ENCODE measurements around the gene ATP10B. TPM values are rescaled to one million over a fixed set of nuclear protein-coding genes. Genes with fewer than 3 reads are reported as not detected.

Gene ATP10B
- polyA plus RNA-seq, 1 of the 3 experiments (the other 2 are of a cell fraction), result not detected

DNA sequence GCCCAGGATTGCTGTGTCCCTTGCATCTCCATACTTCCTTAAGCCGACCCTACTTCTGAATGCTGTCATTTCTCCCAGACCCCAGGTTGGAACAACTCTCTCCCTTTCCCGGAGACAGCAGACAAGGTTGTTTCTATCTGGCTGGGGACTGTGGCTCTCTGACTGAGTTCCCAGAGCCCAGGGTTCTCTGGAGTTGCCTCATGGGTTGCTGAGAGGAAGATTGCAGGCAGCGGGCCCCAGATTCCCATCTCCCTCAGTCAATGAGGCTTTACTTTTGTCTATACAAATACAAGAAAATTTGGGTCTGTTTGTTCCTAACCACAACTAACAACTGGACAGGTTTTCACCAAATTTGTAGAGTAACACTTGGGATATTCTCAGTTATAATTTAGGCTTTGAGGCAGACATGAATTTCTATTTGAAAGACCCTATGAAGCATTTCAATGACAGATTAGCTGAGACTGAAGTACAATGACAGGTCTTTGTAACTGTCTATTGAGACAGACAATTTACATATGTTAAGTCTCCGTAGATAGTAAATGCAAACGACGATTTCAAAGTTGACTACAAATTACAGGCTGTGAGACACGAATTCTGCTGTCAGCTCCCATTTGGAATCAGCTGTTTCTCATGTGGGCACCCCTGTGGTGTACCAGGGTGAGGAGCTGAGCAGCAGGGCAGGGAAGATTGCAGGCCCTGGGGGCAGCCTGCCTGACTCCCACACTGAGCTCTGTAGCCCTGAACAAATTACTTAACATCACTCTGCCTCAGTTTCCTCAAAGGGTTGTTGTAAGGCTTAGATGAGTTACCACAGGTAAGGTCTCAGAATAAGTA is 107.5 kb downstream of the ATP10B start:
- ChIA-PET CTCF (no interaction called here), POLR2A (no interaction called here)
- 24% methylated on average over 7 of the region's 7 CpGs for WGBS (ENCODE audit: low lambda C conversion rate)
- Histone ChIP-seq H3K4me1 (ENCODE audit: control insufficient read depth in 1 of 2, insufficient read depth in 2 of 2, low read depth in 1 of 2, low read length in 1 of 2) (no peaks in the 10 kb centered on the region), H3K9ac (no peak overlapping the region), H3K9me2 (no peaks in the 10 kb centered on the region), H3K4me2 (no peak overlapping the region), H3K4me3 (ENCODE audit: low read depth in 2 of 2, low read length in 1 of 2) (no peak overlapping the region), H3K27ac (ENCODE audit: low read depth in 2 of 2, low read length in 1 of 2) (no peak overlapping the region), H3K36me3 (replicated peaks in 1 of 2; ENCODE audit: control insufficient read depth in 1 of 2, insufficient read depth in 2 of 2, low read length in 1 of 2) (no peaks in the 10 kb centered on the region), H3K79me2 (ENCODE audit: insufficient read depth) (no peaks in the 10 kb centered on the region), H3K9me3 (no peaks in the 10 kb centered on the region), H3F3A (replicated peaks; ENCODE audit: insufficient read depth) (no peaks in the 10 kb centered on the region), H3K27me3 (ENCODE audit: insufficient read depth) (peaks cover 9% of the 10 kb centered on the region), H4K20me1 (ENCODE audit: insufficient read depth) (no peaks in the 10 kb centered on the region), H2AFZ (ENCODE audit: low read depth) (no peak overlapping the region)
- TF ChIP-seq YY1 (IDR thresholded peaks at IDR 0.05; ENCODE audit: low read depth) (no peak), RCOR1 (IDR thresholded peaks at IDR 0.05; ENCODE audit: low read length) (no peak)
- no peak for DNase-seq

DNA sequence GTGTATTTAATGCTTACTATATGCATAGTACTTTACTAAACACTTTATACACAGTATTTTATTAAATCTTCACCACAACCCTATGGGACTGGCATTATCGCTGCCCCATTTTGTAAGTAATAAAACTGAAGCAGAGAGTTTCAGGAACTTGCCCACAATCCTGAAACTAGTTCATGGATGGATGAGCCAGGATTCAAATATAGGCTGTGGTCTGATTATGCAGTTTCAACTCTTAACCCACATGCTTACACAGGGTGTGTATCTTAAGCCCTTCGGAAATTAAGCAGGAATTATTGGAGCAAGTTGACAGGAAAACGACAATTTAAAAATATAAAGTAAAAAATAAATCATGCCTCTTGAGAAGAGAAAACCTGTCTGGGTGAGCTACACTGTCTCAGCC is 109.0 kb downstream of the ATP10B start:
- POLR2A ChIA-PET, result no interaction called here
- Histone ChIP-seq H2AFZ (ENCODE audit: low read depth) (no peak overlapping the region), H3K27me3 (ENCODE audit: insufficient read depth) (peaks cover 9% of the 10 kb centered on the region), H3K9ac (no peak overlapping the region), H3K9me2 (no peaks in the 10 kb centered on the region), H4K20me1 (ENCODE audit: insufficient read depth) (no peaks in the 10 kb centered on the region), H3K9me3 (no peaks in the 10 kb centered on the region), H3K79me2 (ENCODE audit: insufficient read depth) (no peaks in the 10 kb centered on the region), H3K4me2 (no peak overlapping the region), H3K27ac (ENCODE audit: low read depth in 2 of 2, low read length in 1 of 2) (no peak overlapping the region), H3K4me3 (ENCODE audit: low read depth in 2 of 2, low read length in 1 of 2) (no peak overlapping the region), H3F3A (replicated peaks; ENCODE audit: insufficient read depth) (no peaks in the 10 kb centered on the region), H3K36me3 (replicated peaks in 1 of 2; ENCODE audit: control insufficient read depth in 1 of 2, insufficient read depth in 2 of 2, low read length in 1 of 2) (no peaks in the 10 kb centered on the region), H3K4me1 (ENCODE audit: control insufficient read depth in 1 of 2, insufficient read depth in 2 of 2, low read depth in 1 of 2, low read length in 1 of 2) (no peaks in the 10 kb centered on the region)
- CTCF ChIA-PET, result no interaction called here
- TF ChIP-seq YY1 (IDR thresholded peaks at IDR 0.05; ENCODE audit: low read depth), result no peak
- TF ChIP-seq RFX5 (IDR thresholded peaks at IDR 0.05; ENCODE audit: low read length), result no peak
- TF ChIP-seq TEAD4 (IDR thresholded peaks at IDR 0.05; ENCODE audit: borderline replicate concordance, insufficient read depth), result no peak
- no peak for TF ChIP-seq NRF1 (IDR thresholded peaks at IDR 0.05; ENCODE audit: low read depth, low read length)
- TF ChIP-seq RAD21 (IDR thresholded peaks at IDR 0.05; ENCODE audit: low read length), result no peak
- TF ChIP-seq, protein P1, sequence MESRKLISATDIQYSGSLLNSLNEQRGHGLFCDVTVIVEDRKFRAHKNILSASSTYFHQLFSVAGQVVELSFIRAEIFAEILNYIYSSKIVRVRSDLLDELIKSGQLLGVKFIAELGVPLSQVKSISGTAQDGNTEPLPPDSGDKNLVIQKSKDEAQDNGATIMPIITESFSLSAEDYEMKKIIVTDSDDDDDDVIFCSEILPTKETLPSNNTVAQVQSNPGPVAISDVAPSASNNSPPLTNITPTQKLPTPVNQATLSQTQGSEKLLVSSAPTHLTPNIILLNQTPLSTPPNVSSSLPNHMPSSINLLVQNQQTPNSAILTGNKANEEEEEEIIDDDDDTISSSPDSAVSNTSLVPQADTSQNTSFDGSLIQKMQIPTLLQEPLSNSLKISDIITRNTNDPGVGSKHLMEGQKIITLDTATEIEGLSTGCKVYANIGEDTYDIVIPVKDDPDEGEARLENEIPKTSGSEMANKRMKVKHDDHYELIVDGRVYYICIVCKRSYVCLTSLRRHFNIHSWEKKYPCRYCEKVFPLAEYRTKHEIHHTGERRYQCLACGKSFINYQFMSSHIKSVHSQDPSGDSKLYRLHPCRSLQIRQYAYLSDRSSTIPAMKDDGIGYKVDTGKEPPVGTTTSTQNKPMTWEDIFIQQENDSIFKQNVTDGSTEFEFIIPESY (IDR thresholded peaks at IDR 0.05; ENCODE audit: borderline replicate concordance, low read depth), result no peak
- TF ChIP-seq, protein P2, sequence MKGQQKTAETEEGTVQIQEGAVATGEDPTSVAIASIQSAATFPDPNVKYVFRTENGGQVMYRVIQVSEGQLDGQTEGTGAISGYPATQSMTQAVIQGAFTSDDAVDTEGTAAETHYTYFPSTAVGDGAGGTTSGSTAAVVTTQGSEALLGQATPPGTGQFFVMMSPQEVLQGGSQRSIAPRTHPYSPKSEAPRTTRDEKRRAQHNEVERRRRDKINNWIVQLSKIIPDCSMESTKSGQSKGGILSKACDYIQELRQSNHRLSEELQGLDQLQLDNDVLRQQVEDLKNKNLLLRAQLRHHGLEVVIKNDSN (IDR thresholded peaks at IDR 0.05; ENCODE audit: borderline replicate concordance, low read depth), result no peak
- no peak for TF ChIP-seq POLR2AphosphoS5 (IDR thresholded peaks at IDR 0.05; ENCODE audit: low read depth, low read length)
- TF ChIP-seq, protein P3, sequence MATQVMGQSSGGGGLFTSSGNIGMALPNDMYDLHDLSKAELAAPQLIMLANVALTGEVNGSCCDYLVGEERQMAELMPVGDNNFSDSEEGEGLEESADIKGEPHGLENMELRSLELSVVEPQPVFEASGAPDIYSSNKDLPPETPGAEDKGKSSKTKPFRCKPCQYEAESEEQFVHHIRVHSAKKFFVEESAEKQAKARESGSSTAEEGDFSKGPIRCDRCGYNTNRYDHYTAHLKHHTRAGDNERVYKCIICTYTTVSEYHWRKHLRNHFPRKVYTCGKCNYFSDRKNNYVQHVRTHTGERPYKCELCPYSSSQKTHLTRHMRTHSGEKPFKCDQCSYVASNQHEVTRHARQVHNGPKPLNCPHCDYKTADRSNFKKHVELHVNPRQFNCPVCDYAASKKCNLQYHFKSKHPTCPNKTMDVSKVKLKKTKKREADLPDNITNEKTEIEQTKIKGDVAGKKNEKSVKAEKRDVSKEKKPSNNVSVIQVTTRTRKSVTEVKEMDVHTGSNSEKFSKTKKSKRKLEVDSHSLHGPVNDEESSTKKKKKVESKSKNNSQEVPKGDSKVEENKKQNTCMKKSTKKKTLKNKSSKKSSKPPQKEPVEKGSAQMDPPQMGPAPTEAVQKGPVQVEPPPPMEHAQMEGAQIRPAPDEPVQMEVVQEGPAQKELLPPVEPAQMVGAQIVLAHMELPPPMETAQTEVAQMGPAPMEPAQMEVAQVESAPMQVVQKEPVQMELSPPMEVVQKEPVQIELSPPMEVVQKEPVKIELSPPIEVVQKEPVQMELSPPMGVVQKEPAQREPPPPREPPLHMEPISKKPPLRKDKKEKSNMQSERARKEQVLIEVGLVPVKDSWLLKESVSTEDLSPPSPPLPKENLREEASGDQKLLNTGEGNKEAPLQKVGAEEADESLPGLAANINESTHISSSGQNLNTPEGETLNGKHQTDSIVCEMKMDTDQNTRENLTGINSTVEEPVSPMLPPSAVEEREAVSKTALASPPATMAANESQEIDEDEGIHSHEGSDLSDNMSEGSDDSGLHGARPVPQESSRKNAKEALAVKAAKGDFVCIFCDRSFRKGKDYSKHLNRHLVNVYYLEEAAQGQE (IDR thresholded peaks at IDR 0.05; ENCODE audit: low read depth, low read length), result no peak
- TF ChIP-seq, protein P4, sequence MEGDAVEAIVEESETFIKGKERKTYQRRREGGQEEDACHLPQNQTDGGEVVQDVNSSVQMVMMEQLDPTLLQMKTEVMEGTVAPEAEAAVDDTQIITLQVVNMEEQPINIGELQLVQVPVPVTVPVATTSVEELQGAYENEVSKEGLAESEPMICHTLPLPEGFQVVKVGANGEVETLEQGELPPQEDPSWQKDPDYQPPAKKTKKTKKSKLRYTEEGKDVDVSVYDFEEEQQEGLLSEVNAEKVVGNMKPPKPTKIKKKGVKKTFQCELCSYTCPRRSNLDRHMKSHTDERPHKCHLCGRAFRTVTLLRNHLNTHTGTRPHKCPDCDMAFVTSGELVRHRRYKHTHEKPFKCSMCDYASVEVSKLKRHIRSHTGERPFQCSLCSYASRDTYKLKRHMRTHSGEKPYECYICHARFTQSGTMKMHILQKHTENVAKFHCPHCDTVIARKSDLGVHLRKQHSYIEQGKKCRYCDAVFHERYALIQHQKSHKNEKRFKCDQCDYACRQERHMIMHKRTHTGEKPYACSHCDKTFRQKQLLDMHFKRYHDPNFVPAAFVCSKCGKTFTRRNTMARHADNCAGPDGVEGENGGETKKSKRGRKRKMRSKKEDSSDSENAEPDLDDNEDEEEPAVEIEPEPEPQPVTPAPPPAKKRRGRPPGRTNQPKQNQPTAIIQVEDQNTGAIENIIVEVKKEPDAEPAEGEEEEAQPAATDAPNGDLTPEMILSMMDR (IDR thresholded peaks at IDR 0.05), result no peak
- no peak for TF ChIP-seq TAF1 (IDR thresholded peaks at IDR 0.05; ENCODE audit: borderline replicate concordance, low read depth, low read length)
- no peak for TF ChIP-seq FOXM1 (IDR thresholded peaks at IDR 0.05; ENCODE audit: low read depth)
- no peak for TF ChIP-seq GABPA (IDR thresholded peaks at IDR 0.05; ENCODE audit: low read depth)
- no peak for TF ChIP-seq ELF1 (IDR thresholded peaks at IDR 0.05)
- no peak for TF ChIP-seq GATA2 (CRISPR knock-in tag; IDR thresholded peaks at IDR 0.05)
- TF ChIP-seq FOXJ3 (CRISPR knock-in tag; IDR thresholded peaks at IDR 0.05), result no peak
- TF ChIP-seq, protein P5, sequence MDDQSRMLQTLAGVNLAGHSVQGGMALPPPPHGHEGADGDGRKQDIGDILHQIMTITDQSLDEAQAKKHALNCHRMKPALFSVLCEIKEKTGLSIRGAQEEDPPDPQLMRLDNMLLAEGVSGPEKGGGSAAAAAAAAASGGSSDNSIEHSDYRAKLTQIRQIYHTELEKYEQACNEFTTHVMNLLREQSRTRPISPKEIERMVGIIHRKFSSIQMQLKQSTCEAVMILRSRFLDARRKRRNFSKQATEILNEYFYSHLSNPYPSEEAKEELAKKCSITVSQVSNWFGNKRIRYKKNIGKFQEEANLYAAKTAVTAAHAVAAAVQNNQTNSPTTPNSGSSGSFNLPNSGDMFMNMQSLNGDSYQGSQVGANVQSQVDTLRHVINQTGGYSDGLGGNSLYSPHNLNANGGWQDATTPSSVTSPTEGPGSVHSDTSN (IDR thresholded peaks at IDR 0.05), result no peak
- no peak for TF ChIP-seq RXRA (IDR thresholded peaks at IDR 0.05; ENCODE audit: borderline replicate concordance, low read depth)
- DNase-seq, result no peak
- WGBS (ENCODE audit: low lambda C conversion rate), result 8% methylated on average over 3 of the region's 3 CpGs

All from SK-N-SH (cell line).